ENCODE data around the gene ZNF593OS.

ZNF593OS gene

GRCh38 chr1:26148887-26149286, 22.7 kb downstream of the ZNF593OS start:
- TF ChIP-seq SIN3A (IDR thresholded peaks at IDR 0.05; ENCODE audit: borderline replicate concordance, insufficient read depth, low read length) (no peak), TAF1 (IDR thresholded peaks at IDR 0.05; ENCODE audit: borderline replicate concordance, insufficient read depth, low read length) (no peak), FOXP2 (optimal IDR thresholded peaks at IDR 0.05; ENCODE audit: borderline replicate concordance, extremely low read depth, extremely low read length, insufficient read depth) (no peak), POLR2AphosphoS5 (IDR thresholded peaks at IDR 0.05; ENCODE audit: low read depth, low read length) (no peak)
- TF ChIP-seq, protein P1, sequence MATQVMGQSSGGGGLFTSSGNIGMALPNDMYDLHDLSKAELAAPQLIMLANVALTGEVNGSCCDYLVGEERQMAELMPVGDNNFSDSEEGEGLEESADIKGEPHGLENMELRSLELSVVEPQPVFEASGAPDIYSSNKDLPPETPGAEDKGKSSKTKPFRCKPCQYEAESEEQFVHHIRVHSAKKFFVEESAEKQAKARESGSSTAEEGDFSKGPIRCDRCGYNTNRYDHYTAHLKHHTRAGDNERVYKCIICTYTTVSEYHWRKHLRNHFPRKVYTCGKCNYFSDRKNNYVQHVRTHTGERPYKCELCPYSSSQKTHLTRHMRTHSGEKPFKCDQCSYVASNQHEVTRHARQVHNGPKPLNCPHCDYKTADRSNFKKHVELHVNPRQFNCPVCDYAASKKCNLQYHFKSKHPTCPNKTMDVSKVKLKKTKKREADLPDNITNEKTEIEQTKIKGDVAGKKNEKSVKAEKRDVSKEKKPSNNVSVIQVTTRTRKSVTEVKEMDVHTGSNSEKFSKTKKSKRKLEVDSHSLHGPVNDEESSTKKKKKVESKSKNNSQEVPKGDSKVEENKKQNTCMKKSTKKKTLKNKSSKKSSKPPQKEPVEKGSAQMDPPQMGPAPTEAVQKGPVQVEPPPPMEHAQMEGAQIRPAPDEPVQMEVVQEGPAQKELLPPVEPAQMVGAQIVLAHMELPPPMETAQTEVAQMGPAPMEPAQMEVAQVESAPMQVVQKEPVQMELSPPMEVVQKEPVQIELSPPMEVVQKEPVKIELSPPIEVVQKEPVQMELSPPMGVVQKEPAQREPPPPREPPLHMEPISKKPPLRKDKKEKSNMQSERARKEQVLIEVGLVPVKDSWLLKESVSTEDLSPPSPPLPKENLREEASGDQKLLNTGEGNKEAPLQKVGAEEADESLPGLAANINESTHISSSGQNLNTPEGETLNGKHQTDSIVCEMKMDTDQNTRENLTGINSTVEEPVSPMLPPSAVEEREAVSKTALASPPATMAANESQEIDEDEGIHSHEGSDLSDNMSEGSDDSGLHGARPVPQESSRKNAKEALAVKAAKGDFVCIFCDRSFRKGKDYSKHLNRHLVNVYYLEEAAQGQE (IDR thresholded peaks at IDR 0.05; ENCODE audit: insufficient read depth in 1 of 2, low read depth in 2 of 2, low read length in 2 of 2) = no peak

DNA sequence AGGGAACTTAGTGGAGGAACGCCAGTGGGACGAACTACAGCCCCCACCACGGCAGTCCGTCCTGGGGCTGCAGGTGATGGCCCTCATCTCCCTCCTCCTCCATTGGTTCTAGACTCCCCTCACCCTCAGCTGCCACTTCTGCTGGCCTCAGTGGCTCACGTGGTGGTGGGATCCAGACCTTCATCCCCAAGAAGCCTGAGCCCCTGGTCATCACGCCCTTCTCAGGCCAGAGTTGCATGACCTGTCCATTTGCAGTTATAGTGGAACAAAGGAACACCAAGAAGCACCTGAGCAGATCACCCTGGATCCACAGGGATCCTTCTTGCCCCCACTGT, 25.7 kb downstream of the ZNF593OS start:
- TF ChIP-seq SIN3A (IDR thresholded peaks at IDR 0.05; ENCODE audit: borderline replicate concordance, insufficient read depth, low read length) (no peak), TAF1 (IDR thresholded peaks at IDR 0.05; ENCODE audit: borderline replicate concordance, insufficient read depth, low read length) (no peak), POLR2AphosphoS5 (IDR thresholded peaks at IDR 0.05; ENCODE audit: low read depth, low read length) (no peak), FOXP2 (optimal IDR thresholded peaks at IDR 0.05; ENCODE audit: borderline replicate concordance, extremely low read depth, extremely low read length, insufficient read depth) (no peak)
- TF ChIP-seq, protein P1 (IDR thresholded peaks at IDR 0.05; ENCODE audit: insufficient read depth in 1 of 2, low read depth in 2 of 2, low read length in 2 of 2) = no peak

DNA sequence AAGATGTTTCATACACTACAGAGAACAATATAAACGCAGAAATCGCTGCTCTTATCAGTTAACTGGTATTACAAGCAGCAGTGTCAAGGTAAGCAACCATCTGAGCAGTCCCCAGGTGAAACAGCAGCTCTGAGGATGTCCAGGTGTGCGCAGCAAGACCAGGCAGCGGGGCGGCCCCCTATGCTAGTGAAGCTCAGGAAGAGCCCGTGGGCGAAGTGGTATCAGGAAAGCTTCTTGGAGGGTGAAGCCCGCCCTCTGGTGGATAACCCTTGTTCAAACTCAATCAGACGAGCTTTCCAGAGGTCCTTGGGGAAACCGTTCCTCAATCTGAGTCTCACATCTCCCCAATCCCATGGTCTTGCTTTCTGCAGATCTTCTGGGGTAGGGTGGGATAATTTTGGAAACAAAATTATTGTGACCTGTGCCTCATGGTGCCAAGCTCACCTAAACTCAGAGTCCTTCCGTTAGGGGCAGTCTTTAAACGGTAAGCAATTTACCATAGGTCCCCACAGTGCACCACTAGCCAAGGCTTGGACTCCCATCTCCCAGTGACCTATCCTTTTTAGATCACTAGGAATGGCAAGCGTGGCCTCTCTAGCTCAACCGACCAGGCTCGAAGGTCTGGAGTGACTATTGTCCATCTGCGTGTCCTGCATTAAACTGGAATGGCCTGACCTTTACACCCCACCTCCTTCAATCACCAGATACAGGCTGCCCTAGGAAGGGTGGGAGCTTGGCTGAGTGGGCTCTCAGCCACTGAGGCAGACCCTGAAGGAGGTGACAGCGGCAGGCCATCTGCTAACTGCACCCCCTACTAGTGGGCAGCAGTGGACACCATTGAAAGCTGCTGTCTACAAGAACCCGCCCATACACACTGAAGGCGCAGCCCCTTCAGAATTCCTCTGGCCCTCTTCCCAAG, 26.3 kb downstream of the ZNF593OS start:
- TF ChIP-seq TAF1 (IDR thresholded peaks at IDR 0.05; ENCODE audit: borderline replicate concordance, insufficient read depth, low read length) = no peak
- TF ChIP-seq FOXP2 (optimal IDR thresholded peaks at IDR 0.05; ENCODE audit: borderline replicate concordance, extremely low read depth, extremely low read length, insufficient read depth) = no peak
- TF ChIP-seq, protein P1 (IDR thresholded peaks at IDR 0.05; ENCODE audit: insufficient read depth in 1 of 2, low read depth in 2 of 2, low read length in 2 of 2) = no peak
- no peak for TF ChIP-seq SIN3A (IDR thresholded peaks at IDR 0.05; ENCODE audit: borderline replicate concordance, insufficient read depth, low read length)
- TF ChIP-seq POLR2AphosphoS5 (IDR thresholded peaks at IDR 0.05; ENCODE audit: low read depth, low read length) = no peak

DNA sequence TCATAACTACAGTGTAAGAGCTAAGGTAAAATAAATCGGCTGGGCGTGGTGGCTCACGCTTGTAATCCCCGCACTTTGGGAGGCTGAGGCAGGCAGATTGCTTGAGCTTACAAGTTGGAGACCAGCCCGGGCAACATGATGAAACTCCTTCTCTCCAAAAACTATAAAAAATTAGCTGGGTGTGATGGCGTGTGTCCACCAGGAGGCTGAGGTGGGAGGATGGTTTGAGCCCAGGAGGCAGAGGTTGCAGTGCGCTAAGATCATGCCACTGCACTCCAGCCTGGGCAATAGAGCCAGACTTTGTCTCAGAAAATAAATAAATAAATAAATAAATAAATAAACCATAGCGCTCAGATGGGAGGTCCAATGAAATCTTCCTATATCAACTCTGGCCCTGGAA, 29.5 kb downstream of the ZNF593OS start:
- TF ChIP-seq, protein P1 (IDR thresholded peaks at IDR 0.05; ENCODE audit: insufficient read depth in 1 of 2, low read depth in 2 of 2, low read length in 2 of 2) = no peak
- TF ChIP-seq TAF1 (IDR thresholded peaks at IDR 0.05; ENCODE audit: borderline replicate concordance, insufficient read depth, low read length) (no peak), POLR2AphosphoS5 (IDR thresholded peaks at IDR 0.05; ENCODE audit: low read depth, low read length) (no peak), SIN3A (IDR thresholded peaks at IDR 0.05; ENCODE audit: borderline replicate concordance, insufficient read depth, low read length) (no peak), FOXP2 (optimal IDR thresholded peaks at IDR 0.05; ENCODE audit: borderline replicate concordance, extremely low read depth, extremely low read length, insufficient read depth) (no peak)
